Adrenal gland (tissue), 12 donors: ENCODE measurements around the gene CIZ1. TPM values are rescaled to one million over a fixed set of nuclear protein-coding genes. Genes with fewer than 3 reads are reported as not detected.
"Not testable (repeated sequence)": the region's sequence is repeated elsewhere in the genome, so short reads cannot be mapped to it uniquely, and the experiment has no call there.

Source experiments
- DNase-seq, 7 donors: peaks; one replicate each; pipeline ENCODE4 v3.0.0-alpha.2; 2019 to 2020
- H3K27ac ChIP-seq, 5 donors: fragments of 200-600 bp; sonication (generic) in 4 of 5; 1 replicate in 3 of 5; 2 replicates in 2 of 5; pipeline versions ENCODE4 v1.5.1 to v1.8.0; 2016 to 2020; ENCODE audit warnings: mild to moderate bottlenecking in 1 of 5
- H3K27me3 ChIP-seq: fragments of 200-600 bp; 2 replicates; pipeline ENCODE4 v1.8.0; 2021
- H3K36me3 ChIP-seq, 2 donors: fragments of 200-600 bp; replicated peaks in 1 of 2; 1 replicate in 1 of 2; 2 replicates in 1 of 2; pipeline versions ENCODE4 v1.5.1 to v1.8.0; 2018 to 2022
- H3K4me1 ChIP-seq, 2 donors: fragments of 200-600 bp; replicated peaks in 1 of 2; 1 replicate in 1 of 2; 2 replicates in 1 of 2; pipeline versions ENCODE4 v1.5.1 to v1.8.0; 2018 to 2021
- H3K4me3 ChIP-seq, 4 donors: fragments of 200-600 bp; sonication (generic) in 3 of 4; one replicate each; pipeline ENCODE4 v1.5.1; 2016 to 2018
- H3K9me3 ChIP-seq, 3 donors: fragments of 200-600 bp; sonication (generic) in 1 of 3; replicated peaks in 1 of 3; 1 replicate in 2 of 3; 2 replicates in 1 of 3; pipeline versions ENCODE4 v1.5.1 to v1.8.0; 2016 to 2021
- CTCF ChIP-seq, 6 experiments: fragments of 450-650 bp in 4 of 6; fragments of 200-600 bp in 2 of 6; sonication (generic) in 1 of 6; IDR thresholded peaks; 1 replicate in 5 of 6; 2 replicates in 1 of 6; pipeline versions ENCODE4 v1.5.1 to v1.8.0; 2016 to 2021; ENCODE audit warnings: antibody characterized with exemption in 6 of 6, mild to moderate bottlenecking in 2 of 6, moderate library complexity in 1 of 6
- POLR2A ChIP-seq, 2 donors: fragments of 450-650 bp; IDR thresholded peaks; one replicate each; pipeline ENCODE4 v1.6.1; 2017; ENCODE audit warnings: antibody characterized with exemption in 2 of 2, mild to moderate bottlenecking in 2 of 2, moderate library complexity in 1 of 2
- WGBS, 4 donors: extraction: QIAGEN DNeasy Blood & Tissue Kit in 2 of 4; methylation state at CpG; one replicate each; pipeline versions ENCODE4 v1.1.5 to v1.1.7; 2013 to 2017; 5-methylcytosine and 5-hydroxymethylcytosine counted together
- intact Hi-C, 2 donors: fragments of 100-400 bp; cut with DNase I; formaldehyde crosslinking; loops; one replicate each; pipeline versions ENCODE4 v1.14.1 to v1.15.0; 2022 to 2023
- polyA plus RNA-seq, 3 donors: library from polyadenylated mRNA; stranded (reverse); fragments of 200-250 nt in 2 of 3; fragments of 350-450 nt in 1 of 3; fragmentation: Illumina TruSeq in 1 of 3; extraction: RNeasy Lipid Tissue Mini Kit (QIAGEN cat#74804) in 1 of 3; gene quantifications; one replicate each; pipeline ENCODE4 v1.2.3, GENCODE V29; 2013 to 2014
- total RNA-seq, 9 donors: library from RNA; depleted of rRNA in 4 of 9; stranded (reverse); fragments of >200 nt in 4 of 9; fragments of 120-200 nt in 1 of 9; fragmentation: NEBNext Ultra II Directional in 1 of 9; extraction: Animal tissue kit (Norgen Biotek cat#: 25700) in 1 of 9; gene quantifications; one replicate each; pipeline versions ENCODE4 v1.1.0 to v1.2.4, GENCODE V29; 2013 to 2023
- donor health status: healthy with polysubstance abuse.
- donor health status: Bipolar disorder and iron deficiency.
- donor health status: DM: yes; HTN: yes; CAD: no.
- donor health status: DM: no; HTN: no; CAD: no.
- donor health status: DM: no; HTN: no; CAD: no.
- donor health status: DM: yes; HTN: yes; CAD: no.

Gene CIZ1
- total and polyA plus RNA-seq, 12 donors: 25.3 to 142 (median 80.4) TPM

- Histone ChIP-seq H3K27ac (no peak overlapping the region), H3K4me3 (no peak overlapping the region), H3K4me1 (no peaks in the 10 kb centered on the region), H3K36me3 (no peaks in the 10 kb centered on the region), H3K27me3 (no peaks in the 10 kb centered on the region), H3K9me3 (no peaks in the 10 kb centered on the region)
- intact Hi-C loops: no loop called here
- 69 to 81% (median 75%) methylated on average over 10 to 16 of the region's 16 CpGs for WGBS, 4 donors
- TF ChIP-seq CTCF (IDR thresholded peaks at IDR 0.05): no peak
- TF ChIP-seq POLR2A (IDR thresholded peaks at IDR 0.05): no peak
- no peak for DNase-seq
These were observed 40.5 kb upstream of the CIZ1 start for GRCh38 chr9:128231638-128232527.

- intact Hi-C loops, DNase-seq, H3K4me1 ChIP-seq, H3K36me3 ChIP-seq, H3K9me3 ChIP-seq, H3K27me3 ChIP-seq, H3K4me3 ChIP-seq, H3K27ac ChIP-seq: not testable (repeated sequence)
- WGBS, 4 donors: 82 to 89% (median 85%) methylated on average over 6 to 7 of the region's 7 CpGs
These were observed 39.5 kb upstream of the CIZ1 start for GRCh38 chr9:128230897-128231296.

GRCh38 chr9:128226412-128226801 is 35.0 kb upstream of the CIZ1 start:
- Histone ChIP-seq H3K9me3 (no peaks in the 10 kb centered on the region), H3K27ac (no peak overlapping the region), H3K36me3 (no peaks in the 10 kb centered on the region), H3K27me3 (no peaks in the 10 kb centered on the region), H3K4me3 (no peak overlapping the region), H3K4me1 (no peaks in the 10 kb centered on the region)
- WGBS, 4 donors: 78 to 97% (median 81%) methylated on average over 5 of the region's 5 CpGs
- no peak for DNase-seq
- intact Hi-C loops: no loop called here
- TF ChIP-seq POLR2A (IDR thresholded peaks at IDR 0.05) (no peak), CTCF (IDR thresholded peaks at IDR 0.05) (no peak)

GRCh38 chr9:128225770-128226411 is 34.5 kb upstream of the CIZ1 start:
- TF ChIP-seq CTCF (IDR thresholded peaks at IDR 0.05) (no peak), POLR2A (IDR thresholded peaks at IDR 0.05) (no peak)
- Histone ChIP-seq H3K4me3 (no peak overlapping the region), H3K36me3 (no peaks in the 10 kb centered on the region), H3K27ac (no peak overlapping the region), H3K9me3 (no peaks in the 10 kb centered on the region), H3K27me3 (no peaks in the 10 kb centered on the region), H3K4me1 (no peaks in the 10 kb centered on the region)
- 88 to 91% (median 89%) methylated on average over 19 of the region's 19 CpGs for WGBS, 4 donors
- DNase-seq: no peak
- intact Hi-C loops: no loop called here
